NCI-H82 treated with DMSO at 0.1 percent for 48 hours (cell line): ENCODE results near the gene KASH5.
A peak's percentile ranks its signal among the peaks of the same experiment; 100 is the strongest.
"Not testable (repeated sequence)": the region's sequence is repeated elsewhere in the genome, so short reads cannot be mapped to it uniquely, and the experiment has no call there.

Experiments
- DNase-seq: peaks from one replicate; lab custom pipeline; 2025; ENCODE audit not compliant: unreplicated experiment; lab: John Stamatoyannopoulos, UW

The KASH5 gene

DNA sequence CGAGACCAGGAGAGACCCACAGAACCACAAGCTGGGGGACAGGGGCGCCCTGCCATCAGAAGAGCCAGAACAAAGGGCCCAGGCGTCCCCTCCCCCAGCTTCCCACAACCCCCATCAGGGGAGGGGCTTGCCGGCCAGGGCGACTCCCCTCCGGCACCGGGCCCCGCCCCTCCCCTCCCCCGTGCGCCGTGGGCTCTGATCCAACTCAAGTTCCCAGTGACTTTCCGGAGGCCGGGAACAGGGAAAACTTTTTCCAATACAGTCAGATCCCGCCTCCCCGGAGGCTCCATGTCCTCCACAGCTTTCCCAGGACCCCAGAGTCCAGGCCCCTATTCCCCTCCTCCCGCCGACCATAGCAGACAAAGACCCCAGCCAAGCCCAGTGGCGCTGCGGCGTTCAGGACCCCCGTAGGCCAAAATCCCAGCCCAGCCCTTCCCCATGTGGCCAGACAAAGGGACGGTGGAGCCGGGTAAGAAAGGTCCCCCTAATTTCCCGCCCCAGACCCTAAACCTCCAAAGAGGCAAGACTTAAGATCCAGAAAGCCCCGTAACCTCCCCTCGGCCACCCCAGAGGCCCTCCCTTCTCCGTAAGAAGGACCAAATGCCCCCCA, 26.5 kb upstream of the KASH5 start:
- peak; percentile 44 for DNase-seq

GRCh38 chr19:49362048-49362928, 25.8 kb upstream of the KASH5 start, which contains the start of gene TEAD2:
TEAD2 (minus strand) TSS chr19:49362416; CDS start chr19:49360075, 2,341 bp downstream.
- no peak for DNase-seq

DNA sequence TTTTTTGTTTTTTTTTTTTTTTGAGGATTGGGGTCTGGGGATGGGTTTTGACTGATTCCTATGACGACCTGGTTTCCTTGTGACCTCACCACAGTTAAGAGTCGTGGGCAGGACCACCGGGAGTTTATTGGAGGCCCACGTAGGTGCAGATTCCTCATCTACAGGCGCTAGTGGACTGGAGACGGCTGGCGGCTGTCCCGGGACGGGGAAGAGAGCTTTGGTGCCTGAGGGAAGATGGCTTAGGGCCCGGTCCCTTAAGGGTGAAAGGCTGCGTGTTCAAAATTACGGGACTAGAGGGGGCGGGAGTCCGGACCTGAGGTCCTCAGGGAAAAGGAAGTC, 25.2 kb upstream of the KASH5 start:
- no peak for DNase-seq

DNA sequence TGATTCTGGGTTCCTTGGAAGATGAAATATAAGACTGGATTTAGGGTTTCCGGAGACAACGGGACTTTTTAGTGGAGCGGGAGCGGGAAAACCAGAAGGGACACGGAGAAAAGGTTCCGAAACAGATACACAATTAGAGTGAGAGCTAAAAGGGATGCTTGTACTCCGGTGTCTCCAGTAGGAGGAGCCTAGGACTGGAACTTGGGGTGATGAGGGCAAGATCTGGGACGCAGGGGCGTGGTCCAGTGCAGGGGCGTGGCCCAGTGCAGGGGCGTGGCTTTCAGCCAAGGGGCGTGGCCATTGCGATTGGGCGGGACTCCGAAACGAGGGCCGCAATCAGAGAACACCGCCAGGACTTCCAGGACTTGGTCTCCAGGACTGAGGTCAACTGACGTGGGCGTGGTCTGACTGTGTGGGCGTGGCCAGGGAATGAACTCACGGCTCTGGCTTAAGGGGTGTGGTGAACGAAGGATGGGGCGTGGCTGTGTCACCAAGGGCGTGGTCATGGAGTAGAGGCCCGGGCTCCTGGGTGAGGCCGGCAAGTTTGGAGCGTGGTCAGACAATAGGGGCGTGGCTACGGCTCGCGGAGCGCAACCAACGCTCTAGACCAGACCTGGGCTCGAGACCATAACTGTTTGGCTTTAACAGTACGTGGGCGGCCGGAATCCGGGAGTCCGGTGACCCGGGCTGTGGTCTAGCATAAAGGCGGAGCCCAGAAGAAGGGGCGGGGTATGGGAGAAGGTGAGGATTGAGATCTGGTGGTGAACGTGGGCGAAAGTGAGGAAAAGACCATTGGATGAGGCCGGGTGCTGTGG, 24.6 kb upstream of the KASH5 start, which contains the start of gene DKKL1:
TSS of gene DKKL1 (plus strand) at position 610 of the 815 bp plus-strand sequence. CDS start at position 732, 122 bp downstream.
- DNase-seq, result peak; percentile 86

DNA sequence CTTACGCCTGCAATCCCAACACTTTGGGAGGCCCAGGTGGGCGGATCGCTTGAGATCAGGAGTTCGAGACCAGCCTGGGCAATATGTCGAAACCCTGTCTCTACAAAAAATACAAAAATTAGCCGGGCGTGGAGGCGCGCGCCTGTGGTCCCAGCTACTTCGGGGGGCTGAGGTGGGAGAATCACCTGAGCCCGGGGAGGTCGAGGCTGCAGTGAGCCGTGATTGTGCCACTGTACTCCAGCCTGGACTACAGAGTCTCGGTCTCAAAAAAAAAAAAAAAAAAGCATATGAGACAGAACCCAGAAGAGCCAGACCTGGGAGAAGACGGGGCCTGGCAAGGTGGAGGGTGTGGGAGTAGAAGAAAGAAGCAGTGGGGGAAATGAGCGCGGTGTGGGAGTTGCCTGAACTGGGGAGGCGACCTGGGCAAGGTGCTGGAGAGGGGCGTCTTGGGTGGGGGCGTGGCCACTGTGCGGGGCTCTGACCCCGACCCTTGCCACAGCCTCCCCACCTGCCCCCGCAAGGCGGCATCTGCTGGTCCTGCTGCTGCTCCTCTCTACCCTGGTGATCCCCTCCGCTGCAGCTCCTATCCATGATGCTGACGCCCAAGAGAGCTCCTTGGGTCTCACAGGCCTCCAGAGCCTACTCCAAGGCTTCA, 23.8 kb upstream of the KASH5 start:
- no peak for DNase-seq

GRCh38 chr19:49366110-49366509, 21.9 kb upstream of the KASH5 start:
- no peak for DNase-seq

GRCh38 chr19:49368711-49369358, 19.2 kb upstream of the KASH5 start:
- no peak for DNase-seq

GRCh38 chr19:49371184-49371583, 16.9 kb upstream of the KASH5 start:
- DNase-seq, result no peak

DNA sequence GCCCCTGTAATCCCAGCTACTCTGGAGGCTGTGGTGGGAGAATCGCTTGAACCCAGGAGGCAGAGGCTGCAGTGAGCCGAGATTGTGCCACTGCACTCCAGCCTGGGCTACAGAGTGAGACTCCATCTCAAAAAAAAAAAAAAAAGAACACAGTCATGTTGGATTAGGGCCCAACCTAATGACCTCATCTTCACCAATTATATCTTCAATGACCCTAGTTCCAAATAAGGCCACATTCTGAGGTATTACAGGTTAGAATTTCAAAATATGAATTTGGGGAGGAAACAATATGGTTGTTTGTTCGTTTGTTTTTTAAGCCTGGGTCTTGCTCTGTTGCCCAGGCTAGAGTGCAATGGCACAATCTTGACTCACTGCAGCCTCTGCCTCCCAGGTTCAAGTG, 14.9 kb upstream of the KASH5 start:
- not testable (repeated sequence) for DNase-seq

- DNase-seq, result no peak
Observed at GRCh38 chr19:49374665-49375434, 13.2 kb upstream of the KASH5 start.

- no peak for DNase-seq
Observed at GRCh38 chr19:49378512-49378911, 9.5 kb upstream of the KASH5 start.

DNA sequence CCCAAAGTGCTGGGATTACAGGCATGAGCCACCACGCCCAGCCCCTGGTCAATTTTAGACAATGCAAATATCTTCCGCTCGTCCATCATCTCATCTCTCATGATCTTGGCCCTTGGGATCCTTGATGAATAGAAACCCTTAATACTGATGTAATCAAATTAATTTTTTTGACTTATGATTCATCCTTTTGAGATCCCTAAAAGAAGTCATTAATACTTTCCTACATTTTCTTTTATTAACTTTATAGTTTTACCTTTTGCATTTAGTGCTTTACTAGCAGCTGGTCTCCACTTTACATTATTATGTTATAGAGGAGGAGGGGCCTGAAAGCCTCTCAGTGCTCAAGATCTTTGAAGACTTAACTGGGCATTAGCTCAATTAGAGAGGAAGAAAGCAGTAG, 7.7 kb upstream of the KASH5 start:
- no peak for DNase-seq

GRCh38 chr19:49382639-49383038, 5.4 kb upstream of the KASH5 start:
- DNase-seq, result no peak

DNA sequence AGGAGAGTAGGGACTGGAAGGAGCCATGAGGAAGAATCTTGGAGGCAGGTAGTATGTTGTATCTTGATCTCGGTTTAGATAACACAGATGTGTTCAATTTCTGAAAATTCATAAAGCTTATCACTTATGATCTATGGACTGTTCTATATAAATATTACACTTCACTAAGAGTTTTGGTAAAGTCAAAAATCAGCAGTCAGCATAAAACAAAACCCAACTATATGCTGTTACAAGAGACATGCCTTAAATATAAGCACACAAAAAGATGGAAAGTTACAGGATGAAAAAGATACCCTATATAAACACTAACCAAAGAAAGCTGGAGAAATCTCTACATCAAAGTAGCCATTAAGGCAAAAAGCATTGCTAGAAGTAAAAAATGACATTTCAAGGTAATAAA, 4.5 kb upstream of the KASH5 start:
- no peak for DNase-seq

GRCh38 chr19:49389406-49389805, 1.4 kb downstream of the KASH5 start:
- no peak for DNase-seq

GRCh38 chr19:49390131-49390928, 2.3 kb downstream of the KASH5 start:
- no peak for DNase-seq

- no peak for DNase-seq
Observed at GRCh38 chr19:49390929-49391359, 2.9 kb downstream of the KASH5 start.

- peak; percentile 85 for DNase-seq
Observed at GRCh38 chr19:49391581-49392399, 3.7 kb downstream of the KASH5 start.
